GM18861 (cell line): Measurements from ENCODE around the gene NT5M.
"Not testable (repeated sequence)": the region's sequence is repeated elsewhere in the genome, so short reads cannot be mapped to it uniquely, and the experiment has no call there.

Experiments used
- ATAC-seq: cut with Tn5 transposase; IDR thresholded peaks from one replicate; pipeline ENCODE4 v1.9.1; 2021; ENCODE audit not compliant: unreplicated experiment

NT5M gene

DNA sequence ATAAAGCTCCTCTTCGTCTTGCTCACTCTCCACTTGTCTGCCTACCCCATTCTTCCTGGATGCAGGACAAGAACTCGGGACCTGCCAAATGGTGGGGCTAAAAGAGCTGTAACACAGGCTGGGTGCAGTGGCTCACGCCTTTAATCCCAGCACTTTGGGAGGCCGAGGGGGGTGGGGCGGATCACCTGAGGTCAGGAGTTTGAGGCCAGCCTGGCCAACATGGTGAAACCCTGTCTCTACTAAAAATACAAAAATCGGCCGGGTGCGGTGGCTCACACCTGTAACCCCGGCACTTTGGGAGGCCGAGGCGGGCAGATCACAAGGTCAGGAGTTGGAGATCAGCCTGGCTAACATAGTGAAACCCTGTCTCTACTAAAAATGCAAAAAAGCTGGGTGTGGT is 1.5 kb upstream of the NT5M start:
- ATAC-seq = not testable (repeated sequence)

GRCh38 chr17:17303847-17304490 is 796 bp downstream of the NT5M start:
- no peak for ATAC-seq

- ATAC-seq = no peak
Measured at GRCh38 chr17:17304521-17304985, 1.4 kb downstream of the NT5M start.

- peak; percentile 84 for ATAC-seq
Measured at GRCh38 chr17:17305281-17305801, 2.2 kb downstream of the NT5M start.

DNA sequence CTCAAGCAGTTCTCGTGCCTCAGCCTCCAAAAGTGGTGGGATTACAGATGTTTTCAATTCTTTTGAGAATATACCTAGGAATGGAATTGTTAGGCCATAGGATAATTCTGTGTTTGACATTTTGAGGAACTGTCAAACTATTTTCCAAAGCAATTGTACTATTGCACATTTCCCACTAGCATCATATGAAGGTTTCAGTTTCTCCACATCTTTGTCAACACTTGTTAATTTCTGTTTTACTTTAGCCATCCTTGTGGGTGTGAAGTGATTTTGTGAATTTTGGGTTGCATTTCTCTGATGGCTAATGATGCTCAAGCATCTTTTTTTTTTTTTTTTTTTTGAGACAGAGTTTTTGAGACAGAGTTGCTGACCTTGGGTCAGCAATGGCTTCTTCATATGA is 6.2 kb downstream of the NT5M start:
- no peak for ATAC-seq

GRCh38 chr17:17313350-17313991 is 10.3 kb downstream of the NT5M start:
- ATAC-seq = peak; percentile 69

GRCh38 chr17:17314501-17315071 is 11.4 kb downstream of the NT5M start:
- ATAC-seq = no peak

DNA sequence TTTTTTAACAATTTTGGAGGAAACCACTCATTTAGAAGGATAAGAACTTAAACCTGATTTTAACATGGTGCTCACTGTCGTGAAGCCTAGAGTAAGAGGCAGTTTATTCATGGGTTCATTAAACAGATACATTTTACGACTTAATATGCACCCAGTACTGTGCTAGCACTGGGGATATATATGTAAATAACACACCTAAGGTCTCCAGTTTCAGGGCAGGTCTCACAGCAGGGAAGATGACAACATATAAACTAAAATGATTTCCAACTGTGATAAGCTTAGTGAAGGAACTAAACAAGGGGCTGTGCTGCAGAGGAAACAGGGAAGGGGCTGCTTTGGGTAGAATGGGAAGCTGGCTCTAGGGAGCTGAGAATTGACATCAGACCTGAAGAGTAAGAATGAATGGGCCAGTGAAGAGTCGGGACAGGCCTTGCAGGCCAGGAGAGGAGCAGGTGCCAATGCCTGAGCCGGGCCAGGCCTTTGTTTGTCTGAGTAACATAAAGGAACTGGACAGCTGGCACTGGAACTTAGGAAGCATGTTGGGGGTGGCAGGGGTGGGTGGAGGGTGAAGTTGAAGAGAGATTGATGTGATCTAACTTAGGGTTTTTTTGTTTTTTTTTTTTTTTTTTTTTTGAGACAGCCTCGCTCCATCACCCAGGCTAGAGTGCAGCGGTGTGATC is 12.1 kb downstream of the NT5M start:
- ATAC-seq = no peak

- no peak for ATAC-seq
Measured at GRCh38 chr17:17320188-17320910, 17.2 kb downstream of the NT5M start.

DNA sequence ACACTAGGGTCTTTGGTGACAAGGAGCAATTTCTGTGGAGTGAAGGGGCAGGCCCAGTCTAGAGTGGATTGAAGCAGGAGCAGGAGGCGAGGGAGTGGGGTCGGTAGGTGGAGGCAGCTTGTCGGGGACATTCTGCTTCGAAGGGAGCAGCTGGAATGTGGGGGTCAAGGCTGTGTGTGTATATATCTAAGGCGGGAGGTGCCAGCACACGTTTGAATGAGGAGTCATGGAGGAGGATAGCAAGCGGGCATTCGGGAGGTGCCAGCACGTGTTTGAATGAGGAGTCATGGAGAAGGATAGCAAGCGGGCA is 17.7 kb downstream of the NT5M start:
- ATAC-seq = no peak

- no peak for ATAC-seq
Measured at GRCh38 chr17:17321356-17322025, 18.3 kb downstream of the NT5M start.

DNA sequence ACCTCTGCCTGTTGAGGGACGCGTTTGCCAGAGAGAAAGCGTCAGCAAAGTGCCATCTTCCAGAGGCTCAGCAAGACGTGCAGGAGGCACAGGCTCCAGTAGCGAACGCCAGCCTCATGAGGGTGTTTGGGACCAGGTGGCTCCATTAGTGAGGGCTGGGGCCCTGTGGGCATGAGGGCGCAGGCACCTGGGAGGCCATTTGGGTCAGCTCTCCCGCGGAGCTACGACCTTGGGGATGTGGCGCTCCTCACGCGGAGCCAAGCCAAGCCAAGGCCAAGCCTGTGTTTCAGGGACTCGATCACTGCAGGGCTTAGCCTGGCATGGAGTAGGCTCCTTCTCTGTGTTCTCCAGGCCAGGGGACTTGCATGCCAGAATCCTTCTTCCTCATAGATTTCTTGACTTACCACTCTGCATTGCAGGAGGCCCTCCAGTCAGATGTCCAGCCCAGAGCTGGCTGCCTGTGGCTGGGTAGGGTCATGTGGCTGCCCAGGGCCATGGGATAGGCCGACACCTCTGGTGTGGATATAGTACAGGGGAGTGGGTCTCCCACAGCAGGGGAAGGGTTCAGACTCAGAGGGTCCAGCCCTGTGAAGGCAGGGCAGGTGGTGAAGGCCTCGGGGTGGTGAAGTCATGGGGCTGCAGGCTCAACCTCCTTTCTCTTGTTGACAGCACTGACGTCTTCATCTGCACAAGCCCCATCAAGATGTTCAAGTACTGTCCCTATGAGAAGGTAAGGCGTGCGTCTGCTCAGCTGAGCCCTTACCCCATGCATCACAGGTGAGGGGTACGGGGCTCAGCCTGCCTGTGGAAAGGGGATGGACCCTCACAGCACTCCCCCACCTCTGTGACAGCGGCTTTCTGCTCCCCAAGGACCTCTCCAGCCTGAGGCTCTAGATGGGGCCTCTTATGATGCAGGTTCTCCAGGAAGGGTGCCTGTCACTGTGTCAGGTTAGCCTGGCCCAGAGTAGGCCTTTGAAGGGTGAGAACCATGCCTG is 19.6 kb downstream of the NT5M start:
- ATAC-seq = no peak

DNA sequence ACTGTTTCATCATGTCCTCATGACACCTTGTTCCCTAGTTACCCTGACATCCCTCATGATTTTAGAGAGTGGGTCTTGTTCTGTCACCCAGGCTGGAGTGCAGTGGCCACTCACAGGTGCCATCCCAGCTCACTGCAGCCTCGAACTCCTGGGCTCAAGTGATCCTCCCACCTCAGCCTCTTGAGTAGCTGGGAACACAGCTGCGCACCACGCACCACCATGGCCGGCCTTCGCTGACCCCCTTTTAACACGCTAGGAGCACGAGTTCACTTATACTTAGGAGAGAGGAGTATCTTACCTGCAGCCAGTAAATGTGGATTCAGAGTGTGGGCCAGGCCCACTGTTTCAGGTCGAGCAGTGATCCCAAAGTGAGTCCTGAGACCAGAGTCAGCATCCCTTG is 21.4 kb downstream of the NT5M start:
- no peak for ATAC-seq

- no peak for ATAC-seq
Measured at GRCh38 chr17:17325228-17325627, 22.1 kb downstream of the NT5M start.

DNA sequence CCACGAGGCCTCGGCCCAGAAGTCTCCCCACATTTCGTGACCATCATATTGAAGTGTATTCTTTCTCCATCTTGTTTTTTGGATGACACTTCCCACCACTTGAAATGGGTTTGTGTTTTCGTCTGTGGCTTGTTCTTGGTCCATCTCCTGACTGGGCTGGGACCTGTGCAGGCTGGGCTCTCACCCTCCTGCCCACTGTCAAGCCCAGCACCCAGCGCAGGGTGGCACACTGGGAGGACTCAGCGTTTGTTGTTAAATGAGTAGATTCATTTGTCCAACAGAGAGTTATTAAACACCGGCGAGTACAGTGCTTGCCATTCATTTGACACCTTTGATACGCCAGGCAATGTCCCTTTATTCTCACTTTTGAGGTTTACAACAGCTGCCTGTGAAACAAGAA is 22.6 kb downstream of the NT5M start:
- no peak for ATAC-seq

GRCh38 chr17:17326275-17326875 is 23.2 kb downstream of the NT5M start:
- no peak for ATAC-seq

DNA sequence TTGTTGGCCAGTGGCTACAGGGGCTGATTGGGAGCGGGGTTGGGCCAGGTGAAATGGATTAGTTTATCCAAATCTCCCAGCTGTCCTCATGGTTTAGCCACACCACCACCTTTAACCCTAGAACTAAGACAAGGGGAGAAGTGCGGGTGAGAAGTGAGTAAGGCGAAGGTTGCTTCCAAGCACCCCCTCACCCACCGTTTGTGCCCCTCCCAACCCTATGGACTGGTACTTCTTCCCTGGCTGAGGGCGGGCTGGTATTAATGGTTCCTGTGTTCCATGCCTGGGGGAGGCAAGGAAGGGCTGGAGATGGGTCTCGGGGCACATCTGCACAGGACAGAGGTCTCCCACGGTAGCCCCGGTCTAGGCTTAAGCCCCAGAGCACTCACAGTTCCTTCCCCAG is 25.1 kb downstream of the NT5M start:
- ATAC-seq = no peak

GRCh38 chr17:17341452-17341851 is 38.3 kb downstream of the NT5M start:
- ATAC-seq = no peak
